Measurements from ENCODE around the gene IPO11. TPM values are rescaled to one million over a fixed set of nuclear protein-coding genes. Genes with fewer than 3 reads are reported as not detected.

The IPO11 gene
- total RNA-seq, 2 experiments from 2014 or later, result 36.9 to 38.0 TPM

GRCh38 chr5:62585751-62586150 is 173.2 kb downstream of the IPO11 start:
- ATAC-seq (no peak), DNase-seq (no peak)
- H3K27me3 Mint-ChIP-seq, result no peaks in the 10 kb centered on the region
- CTCF ChIA-PET, result no interaction called here
- peak overlapping the region; percentile 31 for H3K27ac Mint-ChIP-seq
- H3K36me3 Mint-ChIP-seq, result peaks cover 11% of the 10 kb centered on the region
- no peak overlapping the region for H3K4me3 Mint-ChIP-seq
- H3K9me3 Mint-ChIP-seq (ENCODE audit: low read depth), result no peaks in the 10 kb centered on the region
- H3K4me1 Mint-ChIP-seq, result peaks cover 20% of the 10 kb centered on the region

- ATAC-seq (peak; percentile 30), DNase-seq (peak; percentile 49)
- CTCF ChIA-PET, result no interaction called here
- Mint-ChIP-seq H3K27me3 (no peaks in the 10 kb centered on the region), H3K4me3 (no peak overlapping the region), H3K9me3 (ENCODE audit: low read depth) (no peaks in the 10 kb centered on the region), H3K4me1 (peaks cover 20% of the 10 kb centered on the region), H3K27ac (no peak overlapping the region), H3K36me3 (peaks cover 26% of the 10 kb centered on the region)
Observed at GRCh38 chr5:62587737-62588136, 175.2 kb downstream of the IPO11 start.

DNA sequence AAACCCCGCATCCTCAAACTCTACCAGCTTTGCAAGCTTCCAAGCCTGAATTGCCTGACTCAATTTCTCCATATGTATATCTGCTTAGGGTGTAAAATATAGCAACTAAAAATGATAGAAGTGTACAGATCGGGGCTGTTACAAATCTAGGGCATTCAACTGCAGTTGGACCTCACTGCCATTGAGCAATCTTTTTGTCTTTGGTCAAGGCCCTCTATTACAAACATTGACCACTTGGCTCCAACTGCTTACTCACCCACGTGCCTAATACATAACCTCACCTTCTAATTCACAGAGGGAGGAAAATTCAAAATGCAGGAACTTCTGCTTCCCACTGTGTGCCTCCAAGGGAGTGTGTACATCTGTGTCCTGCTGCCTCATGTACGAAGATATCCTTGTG is 176.1 kb downstream of the IPO11 start:
- CTCF ChIA-PET, result no interaction called here
- no peak for DNase-seq

DNA sequence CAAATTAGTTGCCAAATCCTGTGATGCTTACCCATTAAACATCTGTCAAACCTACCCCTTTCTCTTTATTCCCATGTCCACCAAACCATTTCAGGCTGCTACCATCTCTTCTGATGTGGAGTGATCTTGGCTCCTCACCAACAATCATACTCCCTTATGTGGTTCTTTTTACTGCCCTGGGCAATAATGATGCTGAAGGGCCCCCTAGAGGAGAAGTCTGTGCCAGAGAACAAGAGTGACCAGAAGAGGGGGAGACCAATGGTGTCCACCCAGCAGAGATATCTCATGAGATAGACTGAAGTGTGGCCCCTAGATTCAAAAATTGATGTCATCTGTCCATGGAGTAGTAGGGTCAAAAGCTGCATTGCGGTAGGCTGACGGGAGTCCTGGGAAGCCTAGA is 176.9 kb downstream of the IPO11 start:
- no peaks in the 10 kb centered on the region for H3K27me3 Mint-ChIP-seq
- no peak overlapping the region for H3K27ac Mint-ChIP-seq
- peaks cover 20% of the 10 kb centered on the region for H3K4me1 Mint-ChIP-seq
- no peaks in the 10 kb centered on the region for H3K9me3 Mint-ChIP-seq (ENCODE audit: low read depth)
- no peak for ATAC-seq
- CTCF ChIA-PET, result no interaction called here
- H3K4me3 Mint-ChIP-seq, result no peak overlapping the region
- H3K36me3 Mint-ChIP-seq, result peaks cover 32% of the 10 kb centered on the region
- no peak for DNase-seq

More for the DNA sequence above, 176.1 kb downstream of the IPO11 start:
- ATAC-seq, result no peak
- Mint-ChIP-seq H3K4me1 (peaks cover 20% of the 10 kb centered on the region), H3K36me3 (peaks cover 32% of the 10 kb centered on the region), H3K27ac (no peak overlapping the region), H3K9me3 (ENCODE audit: low read depth) (no peaks in the 10 kb centered on the region), H3K27me3 (no peaks in the 10 kb centered on the region), H3K4me3 (no peak overlapping the region)

DNA sequence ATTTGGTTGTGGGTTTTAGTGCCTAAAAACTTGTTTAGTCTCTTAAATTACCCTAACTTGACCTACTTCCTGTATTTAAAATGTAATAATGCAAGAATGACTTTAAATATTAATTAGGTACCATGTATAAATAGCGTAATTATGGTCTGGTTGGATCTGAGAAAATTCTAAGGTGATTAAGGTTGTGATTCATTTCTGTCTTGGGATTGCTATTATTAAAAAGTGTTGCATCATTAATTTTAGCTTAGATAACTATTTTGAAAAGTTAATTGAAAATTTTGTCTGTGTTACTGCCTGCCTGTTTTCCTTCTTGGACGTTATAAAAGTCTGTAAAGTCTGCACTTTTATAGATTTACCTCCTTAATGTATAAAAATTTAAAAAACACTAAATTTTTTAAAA is 177.8 kb downstream of the IPO11 start:
- CTCF ChIA-PET, result no interaction called here
- no peak overlapping the region for H3K27ac Mint-ChIP-seq
- no peak overlapping the region for H3K4me3 Mint-ChIP-seq
- H3K36me3 Mint-ChIP-seq, result peaks cover 32% of the 10 kb centered on the region
- H3K27me3 Mint-ChIP-seq, result no peaks in the 10 kb centered on the region
- DNase-seq (no peak), ATAC-seq (no peak)
- peaks cover 17% of the 10 kb centered on the region for H3K4me1 Mint-ChIP-seq
- no peaks in the 10 kb centered on the region for H3K9me3 Mint-ChIP-seq (ENCODE audit: low read depth)

GRCh38 chr5:62592558-62592957 is 180.0 kb downstream of the IPO11 start:
- Mint-ChIP-seq H3K27ac (no peak overlapping the region), H3K9me3 (ENCODE audit: low read depth) (no peaks in the 10 kb centered on the region), H3K4me1 (peaks cover 4% of the 10 kb centered on the region), H3K27me3 (no peaks in the 10 kb centered on the region), H3K36me3 (peaks cover 26% of the 10 kb centered on the region), H3K4me3 (no peak overlapping the region)
- CTCF ChIA-PET, result no interaction called here
- ATAC-seq (no peak), DNase-seq (no peak)

- Mint-ChIP-seq H3K27ac (peak overlapping the region; percentile 16), H3K9me3 (ENCODE audit: low read depth) (no peaks in the 10 kb centered on the region), H3K36me3 (peaks cover 23% of the 10 kb centered on the region), H3K27me3 (no peaks in the 10 kb centered on the region), H3K4me1 (no peaks in the 10 kb centered on the region), H3K4me3 (no peak overlapping the region)
- ATAC-seq (no peak), DNase-seq (no peak)
- CTCF ChIA-PET, result no interaction called here
Observed at GRCh38 chr5:62593331-62593730, 180.8 kb downstream of the IPO11 start.

DNA sequence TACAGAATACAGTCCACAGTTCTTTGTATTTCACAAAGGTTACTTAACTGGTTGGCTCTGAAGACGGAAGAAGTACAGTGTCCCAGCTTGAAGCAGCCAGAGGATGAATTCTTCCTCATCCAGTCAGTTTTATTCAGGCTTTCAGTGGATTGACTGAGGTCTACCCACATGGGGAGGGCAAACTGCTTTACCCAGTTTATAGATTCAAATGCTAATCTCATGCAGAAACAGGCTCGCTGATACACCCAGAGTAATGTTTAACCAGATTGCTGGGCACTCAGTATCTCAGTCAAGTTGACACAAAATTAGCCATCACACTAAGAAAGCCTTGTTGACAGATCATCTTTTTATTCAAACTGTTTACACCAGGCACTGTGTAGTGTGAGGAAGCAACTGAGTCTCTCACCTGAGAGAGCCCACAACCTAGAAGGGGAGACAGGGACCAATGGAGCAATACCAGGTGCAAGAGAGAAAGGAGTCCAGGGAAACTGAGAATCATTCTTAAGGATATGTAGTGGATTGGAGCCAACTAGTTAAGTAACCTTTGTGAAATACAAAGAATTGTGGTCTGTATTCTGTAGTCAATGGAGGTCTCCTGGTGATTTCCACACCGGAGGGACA is 181.9 kb downstream of the IPO11 start:
- CTCF ChIA-PET, result no interaction called here
- Mint-ChIP-seq H3K9me3 (ENCODE audit: low read depth) (no peaks in the 10 kb centered on the region), H3K27ac (no peak overlapping the region), H3K4me3 (no peak overlapping the region), H3K36me3 (peaks cover 21% of the 10 kb centered on the region), H3K4me1 (no peaks in the 10 kb centered on the region), H3K27me3 (no peaks in the 10 kb centered on the region)
- DNase-seq (no peak), ATAC-seq (no peak)

DNA sequence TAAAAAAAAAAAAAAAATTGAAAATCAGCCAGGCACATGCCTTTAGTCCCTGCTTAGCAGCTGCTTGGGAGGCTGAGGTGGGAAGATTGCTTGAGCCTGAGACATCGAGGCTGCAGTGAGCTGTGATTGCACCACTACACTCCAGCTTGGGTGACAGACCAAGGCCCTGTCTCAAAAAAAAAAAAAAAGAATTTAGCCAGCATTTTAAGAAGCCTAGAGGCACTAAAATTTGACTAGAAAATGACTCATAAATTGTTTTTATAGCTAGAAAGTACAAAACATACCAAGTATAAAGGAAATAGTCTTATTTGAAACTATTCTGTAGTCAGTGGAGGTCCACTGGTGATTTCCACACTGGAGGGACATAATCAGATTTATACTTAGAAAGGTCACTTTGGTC is 183.5 kb downstream of the IPO11 start:
- no peaks in the 10 kb centered on the region for H3K4me1 Mint-ChIP-seq
- ATAC-seq (no peak), DNase-seq (no peak)
- CTCF ChIA-PET, result interaction anchor here (0.7 kb wide), 1 partner anchor 256 kb away, joined by 3 read pairs; no protein-coding TSS in a partner anchor
- H3K27me3 Mint-ChIP-seq, result no peaks in the 10 kb centered on the region
- no peaks in the 10 kb centered on the region for H3K9me3 Mint-ChIP-seq (ENCODE audit: low read depth)
- H3K4me3 Mint-ChIP-seq, result no peak overlapping the region
- H3K27ac Mint-ChIP-seq, result no peak overlapping the region
- peaks cover 21% of the 10 kb centered on the region for H3K36me3 Mint-ChIP-seq

DNA sequence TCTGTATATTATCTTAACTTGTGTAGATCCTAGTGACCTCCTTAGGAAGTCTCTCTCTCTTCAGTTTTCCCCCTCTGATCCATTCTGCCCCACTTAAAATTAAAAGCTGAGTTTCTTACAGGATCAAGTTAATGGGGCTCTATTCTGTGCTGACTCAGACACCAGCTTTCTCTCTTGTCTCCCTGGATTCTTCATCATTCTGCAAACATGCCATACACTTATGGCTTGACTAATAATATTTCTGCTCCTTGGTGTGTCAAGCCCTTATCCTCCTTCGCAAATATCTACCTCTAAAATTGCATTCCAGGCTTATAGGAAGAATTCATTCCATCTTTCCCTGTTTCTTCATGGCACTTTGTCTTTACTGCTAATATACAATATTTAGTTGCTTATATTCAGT is 184.1 kb downstream of the IPO11 start:
- Mint-ChIP-seq H3K4me1 (no peaks in the 10 kb centered on the region), H3K4me3 (no peak overlapping the region), H3K9me3 (ENCODE audit: low read depth) (no peaks in the 10 kb centered on the region), H3K27ac (no peak overlapping the region), H3K36me3 (peaks cover 17% of the 10 kb centered on the region), H3K27me3 (no peaks in the 10 kb centered on the region)
- no peak for ATAC-seq
- CTCF ChIA-PET, result interaction anchor here (0.7 kb wide), 1 partner anchor 256 kb away, joined by 3 read pairs; no protein-coding TSS in a partner anchor
- DNase-seq, result no peak

- ATAC-seq (no peak), DNase-seq (no peak)
- Mint-ChIP-seq H3K36me3 (peaks cover 11% of the 10 kb centered on the region), H3K4me3 (no peak overlapping the region), H3K4me1 (peaks cover 3% of the 10 kb centered on the region), H3K27ac (no peak overlapping the region), H3K27me3 (no peaks in the 10 kb centered on the region), H3K9me3 (ENCODE audit: low read depth) (no peaks in the 10 kb centered on the region)
- CTCF ChIA-PET, result no interaction called here
Observed at GRCh38 chr5:62597314-62597713, 184.8 kb downstream of the IPO11 start.

DNA sequence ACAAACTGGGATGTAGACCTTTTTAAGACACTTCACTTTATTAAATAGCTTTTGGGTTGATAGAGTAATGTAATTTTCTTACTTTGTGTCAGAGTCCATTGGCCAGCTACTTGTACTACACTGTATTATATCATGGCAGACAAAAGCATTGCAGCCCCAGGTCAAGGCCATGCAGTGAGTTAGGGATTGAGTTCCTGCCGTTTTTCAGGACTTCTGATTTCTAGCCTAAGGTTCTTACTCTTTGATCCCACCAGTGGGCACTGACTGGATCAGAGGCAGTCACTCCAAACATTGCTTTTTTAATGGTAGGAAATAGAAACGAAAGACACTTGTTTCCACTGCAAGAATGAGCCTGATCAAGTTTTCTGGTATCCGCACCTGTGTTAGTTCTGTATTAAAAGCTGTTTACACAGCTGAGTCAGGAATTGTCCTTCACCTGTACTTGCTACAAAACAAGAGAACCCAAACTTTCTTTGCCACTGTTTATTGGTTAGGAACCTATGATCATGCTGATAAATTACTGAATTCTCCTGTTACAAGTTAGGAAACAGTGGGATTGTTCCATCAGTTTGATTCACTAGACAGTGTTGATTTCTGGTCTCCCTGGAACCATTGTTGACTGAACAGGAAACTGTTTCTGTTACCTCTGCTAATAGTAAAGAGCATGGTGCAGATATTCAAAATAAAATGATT is 188.1 kb downstream of the IPO11 start:
- Mint-ChIP-seq H3K4me1 (peaks cover 8% of the 10 kb centered on the region), H3K27me3 (no peaks in the 10 kb centered on the region), H3K27ac (no peak overlapping the region), H3K36me3 (no peaks in the 10 kb centered on the region), H3K9me3 (ENCODE audit: low read depth) (no peaks in the 10 kb centered on the region), H3K4me3 (no peak overlapping the region)
- CTCF ChIA-PET, result no interaction called here
- no peak for DNase-seq
- no peak for ATAC-seq

GRCh38 chr5:62603934-62604333 is 191.4 kb downstream of the IPO11 start:
- CTCF ChIA-PET, result no interaction called here
- DNase-seq, result no peak
- H3K4me3 Mint-ChIP-seq, result no peak overlapping the region
- no peak for ATAC-seq
- no peaks in the 10 kb centered on the region for H3K27me3 Mint-ChIP-seq
- no peaks in the 10 kb centered on the region for H3K9me3 Mint-ChIP-seq (ENCODE audit: low read depth)
- H3K27ac Mint-ChIP-seq, result no peak overlapping the region
- peaks cover 17% of the 10 kb centered on the region for H3K36me3 Mint-ChIP-seq
- peaks cover 18% of the 10 kb centered on the region for H3K4me1 Mint-ChIP-seq

DNA sequence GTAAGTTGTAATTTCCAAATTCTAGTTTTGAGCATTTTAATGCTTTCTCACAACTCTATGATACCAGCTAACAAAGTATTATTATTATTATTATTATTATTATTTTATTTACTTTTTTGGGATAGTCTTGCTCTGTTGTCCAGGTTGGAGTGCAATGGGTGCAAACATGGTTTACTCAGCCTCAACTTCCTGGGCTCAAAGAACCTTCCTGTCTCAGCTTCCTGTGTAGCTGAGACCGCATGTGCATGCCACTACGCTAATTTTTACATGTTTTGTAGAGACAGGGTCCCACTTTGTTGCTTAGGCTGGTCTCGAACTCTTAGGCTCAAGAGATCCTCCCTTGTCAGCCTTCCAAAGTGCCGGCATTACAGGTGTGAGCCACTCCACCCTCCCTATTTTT is 193.1 kb downstream of the IPO11 start:
- peaks cover 19% of the 10 kb centered on the region for H3K4me1 Mint-ChIP-seq
- H3K27ac Mint-ChIP-seq, result no peak overlapping the region
- H3K9me3 Mint-ChIP-seq (ENCODE audit: low read depth), result no peaks in the 10 kb centered on the region
- H3K36me3 Mint-ChIP-seq, result peaks cover 22% of the 10 kb centered on the region
- H3K4me3 Mint-ChIP-seq, result no peak overlapping the region
- CTCF ChIA-PET, result interaction anchor here (1.4 kb wide), 1 partner anchor 173 kb away, joined by 3 read pairs; no protein-coding TSS in a partner anchor
- ATAC-seq (no peak), DNase-seq (no peak)
- no peaks in the 10 kb centered on the region for H3K27me3 Mint-ChIP-seq

Data from activated CD8-positive, alpha-beta memory T cell treated with anti-CD3 and anti-CD28 coated beads, Interleukin-2, amount 10 ng/mL, durations not matched to agents 7 days and 5 days (primary cell).